Renal cortex interstitium (tissue), 11 donors: ENCODE results near the gene ROCK2. TPM values are rescaled to one million over a fixed set of nuclear protein-coding genes. Genes with fewer than 3 reads are reported as not detected.

ENCODE experiments used
- DNase-seq, 11 donors: peaks; one replicate each; pipeline ENCODE4 v3.0.0-alpha.2; 2013; ENCODE audit warnings: low read depth in 9 of 11, low spot score in 4 of 11; ENCODE audit errors: extremely low read depth in 1 of 11
- polyA plus RNA-seq, 3 donors: library from polyadenylated mRNA; unstranded; fragments of 120-200 nt; gene quantifications; one replicate each; pipeline ENCODE4 v1.2.1, GENCODE V29; 2013; ENCODE audit not compliant: insufficient read length in 3 of 3

ROCK2 gene
- polyA plus RNA-seq, 3 donors, result 36.4 to 48.4 (median 39.3) TPM

DNA sequence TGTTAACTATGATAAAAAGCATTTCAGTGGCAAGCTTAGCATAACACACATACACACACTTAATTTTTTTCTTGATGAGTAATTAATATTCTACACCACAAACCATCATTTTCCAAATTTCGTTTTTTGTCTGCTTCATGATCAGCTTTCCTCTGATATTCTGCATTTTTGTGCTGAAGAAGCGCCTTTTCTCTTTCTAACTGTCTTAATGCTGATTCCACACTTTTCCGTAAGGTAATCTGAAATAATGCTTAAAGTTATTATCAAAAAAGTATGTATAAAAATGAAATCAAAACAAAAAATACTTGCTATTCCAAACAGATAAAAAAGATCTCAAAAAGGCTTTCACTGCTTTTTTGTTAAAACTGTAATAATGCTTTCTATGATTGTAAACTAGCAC is 129.0 kb downstream of the ROCK2 start:
- DNase-seq, result no peak

DNA sequence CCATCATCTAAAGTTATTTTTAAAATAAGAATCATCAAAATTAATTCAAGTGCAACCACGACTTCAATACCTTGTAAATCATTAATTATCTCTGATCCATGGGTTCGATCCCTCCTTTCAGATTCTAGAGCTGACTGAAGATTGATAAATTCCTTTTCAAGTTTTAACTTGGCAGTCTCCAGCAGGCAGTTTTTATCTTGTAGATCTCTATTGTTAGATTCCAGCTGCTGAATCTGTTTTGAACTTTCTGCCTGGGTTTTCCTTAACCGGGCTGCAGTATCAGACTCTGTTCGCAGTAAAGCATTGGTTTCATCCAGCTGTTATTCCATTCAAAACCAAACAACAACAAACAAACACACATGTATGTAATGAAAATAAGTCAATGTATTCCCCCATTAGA is 129.7 kb downstream of the ROCK2 start:
- DNase-seq, result peak in 1 of 11 donors; percentile 3

DNA sequence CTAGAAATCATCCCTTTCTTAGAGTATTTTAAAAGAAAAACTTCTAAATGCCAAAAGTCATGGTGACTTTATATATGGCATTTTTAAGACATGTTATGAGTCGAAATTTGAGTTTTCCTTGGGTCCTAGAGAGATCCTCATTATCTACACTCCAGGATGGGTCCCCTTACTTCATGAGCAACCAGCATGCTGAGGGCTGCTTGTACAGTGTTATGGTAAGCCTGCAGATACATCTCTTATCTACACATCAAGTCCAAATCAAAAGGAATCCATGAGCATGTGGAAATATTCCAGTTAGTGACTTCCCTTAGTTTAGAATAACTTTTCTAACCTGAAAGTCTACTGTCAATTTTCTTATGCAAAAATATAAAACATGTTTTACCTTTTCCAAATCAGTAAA is 130.5 kb downstream of the ROCK2 start:
- DNase-seq, result no peak

- DNase-seq, result no peak
These were observed 131.3 kb downstream of the ROCK2 start for GRCh38 chr2:11213090-11213638.

DNA sequence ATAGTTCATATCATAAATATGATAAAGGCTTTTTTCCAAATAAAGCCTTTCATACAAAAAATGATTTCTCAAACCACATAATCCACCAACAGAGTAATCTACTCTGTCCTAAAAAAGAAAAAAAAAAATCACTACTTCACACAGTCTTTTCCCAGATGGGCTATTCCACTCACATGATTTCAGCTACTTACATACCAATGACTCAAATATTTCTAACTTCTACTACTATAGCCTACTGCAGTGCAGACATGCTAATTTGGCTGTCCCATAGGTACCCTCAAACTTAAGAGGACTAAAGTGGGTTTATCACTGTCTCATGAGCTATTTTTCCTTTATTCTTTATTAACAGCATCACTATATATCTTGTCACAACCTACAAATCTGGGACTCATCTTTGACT is 131.8 kb downstream of the ROCK2 start:
- DNase-seq, result no peak

GRCh38 chr2:11208083-11208482 is 136.4 kb downstream of the ROCK2 start:
- DNase-seq, result no peak

DNA sequence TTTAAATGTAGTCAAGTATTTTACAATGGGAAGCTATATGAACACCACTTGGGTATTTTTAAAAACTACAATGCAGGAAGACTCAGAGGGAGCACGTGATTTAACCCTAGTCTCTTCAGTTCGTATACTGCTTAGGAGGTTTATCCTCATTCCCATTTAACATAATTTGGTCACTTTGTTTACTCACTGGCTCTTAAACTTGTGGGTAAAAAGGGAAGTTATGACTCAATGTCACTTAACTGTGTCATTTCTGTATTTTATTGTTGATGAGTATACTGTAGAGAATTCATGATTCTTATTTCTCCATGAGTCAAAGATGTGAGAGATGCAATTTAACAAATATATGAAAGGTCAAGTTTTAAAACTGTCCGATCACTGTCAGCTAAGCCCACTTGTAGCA is 141.0 kb downstream of the ROCK2 start:
- no peak for DNase-seq

DNA sequence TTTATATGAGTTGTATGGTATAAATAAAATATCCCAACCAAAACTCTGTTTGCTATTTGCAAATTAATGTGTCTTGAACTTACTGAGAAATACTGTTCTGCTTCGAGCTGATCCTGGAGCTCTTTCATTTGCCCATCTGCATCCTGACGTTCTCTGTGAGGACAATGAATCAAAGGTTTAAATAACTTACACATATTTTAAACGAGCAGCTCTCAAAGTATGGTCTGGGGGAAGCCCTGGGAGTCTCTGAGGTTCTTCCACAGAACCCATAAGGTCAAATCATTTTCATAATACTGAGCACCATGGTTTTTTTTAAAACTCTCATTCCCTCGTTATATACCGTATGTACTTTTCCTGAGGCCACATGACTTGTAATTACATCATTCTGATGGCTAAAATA is 142.5 kb downstream of the ROCK2 start:
- DNase-seq, result no peak

- DNase-seq, result no peak
These were observed 143.8 kb downstream of the ROCK2 start for GRCh38 chr2:11200651-11201050.

DNA sequence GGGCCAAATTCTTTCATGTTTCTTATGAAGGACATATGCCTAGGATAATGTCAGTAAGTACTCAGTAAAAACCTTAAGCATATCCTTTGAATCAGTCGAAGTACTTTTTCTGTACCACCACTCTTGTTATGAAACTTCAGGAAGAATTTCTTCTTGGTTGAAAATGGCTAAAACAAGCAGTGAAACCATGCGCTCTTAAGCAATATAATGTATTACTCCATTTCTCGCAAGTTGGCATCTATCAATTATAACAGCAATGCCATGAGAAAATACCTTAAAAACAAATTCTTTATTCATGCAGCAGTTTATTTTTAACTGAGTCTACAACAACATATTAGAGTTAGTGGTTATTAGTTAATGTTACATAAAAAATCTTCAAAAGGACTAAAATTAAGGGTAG is 148.2 kb downstream of the ROCK2 start:
- no peak for DNase-seq

GRCh38 chr2:11187731-11188130 is 156.7 kb downstream of the ROCK2 start:
- DNase-seq, result no peak

DNA sequence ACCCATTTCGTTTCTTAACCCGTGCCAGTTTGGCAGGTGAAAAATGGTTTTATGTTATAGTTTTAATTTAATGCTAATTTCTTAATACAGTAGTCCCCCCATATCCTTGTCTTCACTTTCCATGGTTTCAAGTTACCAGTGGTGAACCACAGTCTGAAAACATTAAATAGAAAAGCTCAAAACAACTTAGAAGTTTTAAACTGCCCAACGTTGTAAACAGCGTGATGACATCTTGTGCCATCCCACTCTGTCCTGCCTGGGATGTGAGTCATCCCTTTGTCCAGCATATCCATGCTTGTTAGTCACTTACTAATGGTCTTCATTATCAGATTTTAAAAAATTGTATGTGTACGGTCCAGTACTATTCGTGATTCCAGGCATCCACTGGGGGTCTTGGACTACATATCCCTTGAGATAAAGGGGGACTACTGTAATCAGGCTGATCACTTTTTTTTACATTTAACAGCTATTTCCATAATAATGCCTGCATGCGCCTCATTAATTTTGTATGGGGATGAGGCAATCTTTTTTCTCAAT is 157.3 kb downstream of the ROCK2 start:
- no peak for DNase-seq

GRCh38 chr2:11186145-11186544 is 158.3 kb downstream of the ROCK2 start:
- DNase-seq, result no peak

DNA sequence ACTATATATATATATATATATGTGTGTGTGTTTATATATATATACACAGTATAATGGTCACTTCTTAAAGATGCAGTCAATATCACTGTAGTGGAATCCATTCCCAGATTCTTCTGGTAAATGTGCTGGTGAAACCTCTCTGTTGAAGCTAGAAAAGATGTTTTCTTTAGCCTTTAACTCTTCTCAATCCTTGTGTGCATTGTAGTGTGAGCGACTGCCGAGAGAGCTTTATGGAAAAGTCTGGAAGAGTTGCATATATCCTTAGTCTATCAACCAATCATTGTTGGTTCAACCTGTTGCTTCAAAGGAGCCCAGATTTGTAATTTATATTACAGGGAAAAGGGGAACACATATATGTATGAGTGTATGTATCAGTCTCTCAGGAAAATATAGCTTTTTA is 161.5 kb downstream of the ROCK2 start:
- no peak for DNase-seq

DNA sequence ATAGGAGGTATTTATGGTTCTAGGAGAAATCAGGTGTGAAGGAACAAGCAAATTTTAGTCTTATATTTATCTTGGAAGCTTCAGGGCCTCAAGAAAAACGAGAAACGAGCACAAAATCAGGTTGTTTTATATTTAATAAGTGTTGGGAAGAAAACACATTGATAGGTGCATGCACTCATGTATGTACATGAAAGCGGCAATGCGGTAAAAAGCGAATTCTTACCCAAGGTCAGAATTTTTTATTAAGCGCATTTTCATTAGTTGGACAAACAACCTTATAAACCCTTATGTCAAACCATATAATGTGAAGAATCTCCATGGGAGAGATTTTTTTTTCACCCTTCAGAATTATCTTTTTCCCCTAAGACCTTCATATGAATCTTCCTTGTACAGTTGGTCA is 163.8 kb downstream of the ROCK2 start:
- DNase-seq, result no peak

DNA sequence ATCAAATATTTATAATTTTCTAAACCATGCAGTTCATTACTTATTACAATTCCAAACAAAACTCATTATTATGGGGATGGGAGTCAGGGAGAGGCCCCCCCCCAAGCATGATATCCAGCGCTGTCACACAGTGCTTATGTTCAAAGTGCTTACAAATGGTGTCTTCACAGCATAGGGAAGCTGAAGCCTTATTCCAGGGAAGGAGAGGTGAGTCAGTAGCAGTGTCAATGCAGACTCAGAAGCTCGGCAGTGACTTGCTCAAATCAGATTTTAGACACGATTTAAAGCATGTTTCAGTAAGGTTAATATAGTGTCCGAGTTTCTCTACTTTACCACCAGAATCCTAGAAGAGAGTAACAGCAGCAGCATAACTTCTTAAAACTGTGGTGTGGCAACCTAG is 164.5 kb downstream of the ROCK2 start:
- no peak for DNase-seq

DNA sequence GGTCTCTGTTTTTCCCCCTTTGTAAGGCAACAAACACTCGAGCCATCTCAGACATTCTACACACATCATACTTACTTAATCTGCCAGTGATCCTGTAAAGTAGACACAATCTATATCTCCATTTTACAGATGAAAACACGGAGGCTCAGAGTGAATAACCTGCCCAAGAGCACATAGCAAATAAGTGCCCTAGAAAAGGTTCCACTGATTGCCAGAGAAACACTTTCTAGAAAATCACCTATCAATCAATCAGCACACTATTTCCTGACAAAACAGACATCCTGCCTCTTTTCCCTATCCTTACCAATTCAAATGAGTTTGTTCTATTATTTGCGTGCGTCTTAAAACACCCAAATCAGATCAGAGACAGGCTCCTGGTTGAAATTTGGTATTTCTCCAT is 165.2 kb downstream of the ROCK2 start:
- no peak for DNase-seq

DNA sequence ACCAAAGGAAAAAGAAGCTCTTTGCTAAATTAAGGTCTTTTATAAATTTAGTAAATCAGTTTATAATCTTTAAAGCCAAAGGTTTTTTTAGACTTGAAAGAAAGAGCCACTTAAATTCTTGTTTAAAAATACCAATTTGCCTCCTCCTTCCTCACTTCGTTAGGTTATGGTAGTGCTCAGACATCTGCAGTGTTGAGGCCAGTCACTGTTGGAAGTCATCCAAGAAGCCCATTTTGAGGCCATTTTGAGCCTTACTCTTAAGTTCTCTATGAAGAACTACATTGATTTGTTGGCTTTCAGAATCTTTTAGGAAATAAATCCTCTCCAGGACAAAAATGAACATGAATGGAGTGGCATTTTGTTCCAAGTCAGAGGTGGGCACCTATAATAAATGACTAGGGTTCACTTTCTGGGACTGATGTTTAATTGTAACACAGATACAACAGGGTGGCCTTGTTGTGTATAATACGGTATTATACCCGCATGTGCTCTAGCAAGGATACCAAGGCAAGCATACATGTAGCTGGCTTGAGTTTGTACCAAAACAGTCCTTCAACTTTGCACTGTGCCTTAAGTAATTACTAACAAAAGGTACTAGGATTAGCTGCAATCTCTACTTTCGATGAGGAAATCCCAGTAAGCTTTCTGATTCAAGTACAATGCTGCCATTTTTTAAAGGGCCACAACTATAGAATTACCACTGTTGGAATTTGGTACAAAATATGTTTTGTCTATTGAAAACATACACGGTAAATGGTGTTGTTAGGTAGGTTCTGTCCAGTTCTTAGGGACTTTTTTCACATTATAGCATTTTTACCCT is 166.4 kb downstream of the ROCK2 start:
- DNase-seq, result peak in 1 of 11 donors; percentile 10

- no peak for DNase-seq
These were observed 169.1 kb downstream of the ROCK2 start for GRCh38 chr2:11175293-11175795.

- no peak for DNase-seq
These were observed 170.2 kb downstream of the ROCK2 start for GRCh38 chr2:11174222-11174621.

- DNase-seq, result no peak
These were observed 175.1 kb downstream of the ROCK2 start for GRCh38 chr2:11169333-11169732.
